OCI-LY7 (cell line): Measurements from ENCODE around the gene GPR137B. TPM values are rescaled to one million over a fixed set of nuclear protein-coding genes. Genes with fewer than 3 reads are reported as not detected.

Experiments
- BruUV-seq: library from RNA; stranded (reverse); fragments of 400-500 nt; replicated peaks from 2 replicates; lab custom pipeline; 2021; lab: Mats Ljungman, UMichigan
- CTCF ChIA-PET: fragments of 300-600 bp; sonication (Branson Sonifier 250); formaldehyde crosslinking; loops from one replicate; lab custom pipeline; 2022; ENCODE audit warnings: antibody characterized with exemption; ENCODE audit not compliant: unreplicated experiment; lab: Charles Lee
- POLR2A ChIA-PET: fragments of 300-600 bp; sonication (Branson Sonifier 250); formaldehyde crosslinking; loops from one replicate; lab custom pipeline; 2022; ENCODE audit warnings: antibody characterized with exemption; lab: Charles Lee
- DNase-seq: peaks from one replicate; pipeline ENCODE4 v3.0.0-alpha.2; 2015; ENCODE audit warnings: low spot score
- H2AFZ ChIP-seq: fragments of 200-600 bp; sonication (generic), shearing (Covaris generic); 2 replicates; pipeline ENCODE4 v1.6.1; 2014; ENCODE audit warnings: mild to moderate bottlenecking, antibody characterized with exemption, low read length, moderate library complexity
- H3K27ac ChIP-seq: fragments of 200-600 bp; sonication (generic); 2 replicates; pipeline ENCODE4 v1.5.1; 2014; ENCODE audit warnings: mixed run types, low read depth, mild to moderate bottlenecking, moderate library complexity, low read length, inconsistent platforms; ENCODE audit not compliant: poor library complexity, severe bottlenecking
- H3K36me3 ChIP-seq: fragments of 200-600 bp; sonication (generic); 2 replicates; pipeline ENCODE4 v1.6.1; 2014; ENCODE audit warnings: mild to moderate bottlenecking, antibody characterized with exemption, low read length, moderate library complexity, mixed read lengths; ENCODE audit not compliant: insufficient read depth
- H3K4me1 ChIP-seq: fragments of 200-600 bp; sonication (generic); 2 replicates; pipeline ENCODE4 v1.5.1; 2014; ENCODE audit warnings: mild to moderate bottlenecking, low read length; ENCODE audit not compliant: insufficient read depth, poor library complexity, severe bottlenecking
- H3K4me2 ChIP-seq: fragments of 200-600 bp; sonication (generic); 2 replicates; pipeline ENCODE4 v1.6.1; 2014; ENCODE audit warnings: mild to moderate bottlenecking, low read length
- H3K4me3 ChIP-seq: fragments of 200-600 bp; sonication (generic); 2 replicates; pipeline ENCODE4 v1.5.1; 2014; ENCODE audit warnings: mild to moderate bottlenecking, low read depth, low read length; ENCODE audit not compliant: poor library complexity, severe bottlenecking
- H3K79me2 ChIP-seq: fragments of 200-600 bp; sonication (generic); 2 replicates; pipeline ENCODE4 v1.6.1; 2016; ENCODE audit warnings: low read depth, mild to moderate bottlenecking, low read length, moderate library complexity, mixed read lengths; ENCODE audit not compliant: insufficient read depth
- H3K9me2 ChIP-seq: fragments of 200-600 bp; sonication (generic); 2 replicates; pipeline ENCODE4 v1.6.1; 2016; ENCODE audit warnings: mild to moderate bottlenecking, low read length, mixed read lengths; ENCODE audit not compliant: insufficient read depth
- H3K9me3 ChIP-seq: fragments of 200-600 bp; sonication (generic); 2 replicates; pipeline ENCODE4 v1.6.1; 2014; ENCODE audit warnings: mild to moderate bottlenecking, mixed run types, low read length, mixed read lengths
- H4K20me1 ChIP-seq: fragments of 200-600 bp; sonication (generic); 2 replicates; pipeline ENCODE4 v1.6.1; 2014; ENCODE audit warnings: mild to moderate bottlenecking, antibody characterized with exemption, low read length, moderate library complexity, mixed read lengths; ENCODE audit not compliant: insufficient read depth
- CTCF ChIP-seq: fragments of 200-600 bp; sonication (generic); conservative IDR thresholded peaks from 2 replicates; pipeline ENCODE4 v1.5.1; 2014; ENCODE audit warnings: mild to moderate bottlenecking, antibody characterized with exemption, low read length, moderate library complexity, mixed read lengths
- EZH2phosphoT487 ChIP-seq: fragments of 200-600 bp; sonication (generic); IDR thresholded peaks from 2 replicates; pipeline ENCODE4 v1.6.1; 2018; ENCODE audit warnings: low read depth, borderline replicate concordance, mild to moderate bottlenecking, mixed run types, antibody characterized with exemption, low read length, moderate library complexity, mixed read lengths
- intact Hi-C: fragments of 100-400 bp; cut with micrococcal nuclease; formaldehyde crosslinking; loops from one replicate; pipeline ENCODE4 v1.10.0; 2022; ENCODE audit not compliant: unreplicated experiment
- total RNA-seq, 2 experiments: library from RNA; depleted of rRNA in 1 of 2; stranded (reverse); fragments of >200 nt in 1 of 2; shearing (Covaris generic) in 1 of 2; gene quantifications; 2 replicates each; pipeline ENCODE4 v1.2.3, GENCODE V29; 2014 to 2022

The GPR137B gene
- total RNA-seq, 2 experiments from 2014 or later: 2.8 to 3.1 TPM

GRCh38 chr1:236154671-236155398, 12.5 kb downstream of the GPR137B start:
- no peak overlapping the region for H2AFZ ChIP-seq
- H3K4me3 ChIP-seq: no peak overlapping the region
- no peaks in the 10 kb centered on the region for H3K36me3 ChIP-seq
- BruUV-seq: no TSS peak
- POLR2A ChIA-PET: interaction anchor here (1.2 to 2.5 kb wide), 2 partner anchors 10 kb away, joined by 5 to 12 read pairs; no protein-coding TSS in a partner anchor
- H3K4me2 ChIP-seq: no peak overlapping the region
- TF ChIP-seq EZH2phosphoT487: no peak
- no peak for TF ChIP-seq CTCF
- no peaks in the 10 kb centered on the region for H3K9me3 ChIP-seq
- H3K4me1 ChIP-seq: peaks cover 47% of the 10 kb centered on the region
- H3K27ac ChIP-seq: no peak overlapping the region
- CTCF ChIA-PET: interaction anchor here (2.1 kb wide), 1 partner anchor 11 kb away, joined by 6 read pairs; no protein-coding TSS in a partner anchor
- no peaks in the 10 kb centered on the region for H3K79me2 ChIP-seq
- H4K20me1 ChIP-seq: no peaks in the 10 kb centered on the region; the same call in 1 of the 2 replicates
- H3K9me2 ChIP-seq: no peaks in the 10 kb centered on the region
- DNase-seq: no peak
- intact Hi-C loops: loop anchor here (10.0 kb wide), 1 partner anchor 650 kb away; the partner anchor contains the start of gene B3GALNT2

GRCh38 chr1:236155399-236155767, 13.0 kb downstream of the GPR137B start:
- H3K4me3 ChIP-seq: no peak overlapping the region
- intact Hi-C loops: loop anchor here (10.0 kb wide), 1 partner anchor 651 kb away; the partner anchor contains the start of gene B3GALNT2
- H3K9me2 ChIP-seq: no peaks in the 10 kb centered on the region
- H3K4me2 ChIP-seq: 0 out of 2 replicates have a peak overlapping the region, but pooled peaks have one; percentile 71
- H3K79me2 ChIP-seq: no peaks in the 10 kb centered on the region
- POLR2A ChIA-PET: interaction anchor here (2.1 to 2.5 kb wide), 2 partner anchors 8 to 11 kb away, joined by 6 to 12 read pairs; no protein-coding TSS in a partner anchor
- H3K4me1 ChIP-seq: peaks cover 53% of the 10 kb centered on the region
- no peak overlapping the region for H3K27ac ChIP-seq
- no TSS peak for BruUV-seq
- no peaks in the 10 kb centered on the region for H3K9me3 ChIP-seq
- no peaks in the 10 kb centered on the region for H3K36me3 ChIP-seq
- DNase-seq: no peak
- no peak for TF ChIP-seq CTCF
- TF ChIP-seq EZH2phosphoT487: no peak
- H4K20me1 ChIP-seq: no peaks in the 10 kb centered on the region; the same call in 1 of the 2 replicates
- CTCF ChIA-PET: interaction anchor here (2.1 kb wide), 1 partner anchor 12 kb away, joined by 6 read pairs; no protein-coding TSS in a partner anchor
- no peak overlapping the region for H2AFZ ChIP-seq
